Neural progenitor cell (in vitro differentiated cells): ENCODE results near the gene H1-8. TPM values are rescaled to one million over a fixed set of nuclear protein-coding genes. Genes with fewer than 3 reads are reported as not detected.
"Not testable (repeated sequence)": the region's sequence is repeated elsewhere in the genome, so short reads cannot be mapped to it uniquely, and the experiment has no call there.

Experiments
- DNase-seq: peaks from one replicate; pipeline ENCODE4 v3.0.0-alpha.2; 2016; ENCODE audit warnings: low spot score
- H2AFZ ChIP-seq: fragments of 200-600 bp; sonication (generic); replicated peaks from 2 replicates; pipeline ENCODE4 v1.6.1; 2016; ENCODE audit warnings: antibody characterized with exemption
- H3F3A ChIP-seq: fragments of 200-600 bp; sonication (generic); 2 replicates; pipeline ENCODE4 v1.6.1; 2016; ENCODE audit warnings: antibody characterized with exemption, low read depth
- H3K27ac ChIP-seq: fragments of 200-600 bp; sonication (generic); 2 replicates; pipeline ENCODE4 v1.5.1; 2016; ENCODE audit warnings: mild to moderate bottlenecking
- H3K27me3 ChIP-seq: fragments of 200-600 bp; sonication (generic); 2 replicates; pipeline ENCODE4 v1.6.1; 2016; ENCODE audit warnings: mild to moderate bottlenecking, moderate library complexity
- H3K36me3 ChIP-seq: fragments of 200-600 bp; sonication (generic); 2 replicates; pipeline ENCODE4 v1.5.1; 2016
- H3K4me1 ChIP-seq: fragments of 200-600 bp; sonication (generic); 2 replicates; pipeline ENCODE4 v1.6.1; 2016; ENCODE audit warnings: mixed run types
- H3K4me2 ChIP-seq: fragments of 200-600 bp; sonication (generic); 2 replicates; pipeline ENCODE4 v1.6.1; 2016
- H3K4me3 ChIP-seq: fragments of 200-600 bp; sonication (generic); 2 replicates; pipeline ENCODE4 v1.5.1; 2016
- H3K79me2 ChIP-seq: fragments of 200-600 bp; sonication (generic); 2 replicates; pipeline ENCODE4 v1.6.1; 2016; ENCODE audit warnings: low read depth
- H3K9ac ChIP-seq: fragments of 200-600 bp; sonication (generic); 2 replicates; pipeline ENCODE4 v1.6.1; 2016
- H3K9me3 ChIP-seq: fragments of 200-600 bp; sonication (generic); 2 replicates; pipeline ENCODE4 v1.5.1; 2016; ENCODE audit warnings: low read depth
- H4K20me1 ChIP-seq: fragments of 200-600 bp; sonication (generic); 2 replicates; pipeline ENCODE4 v1.6.1; 2016; ENCODE audit warnings: low read depth
- H3K27ac Mint-ChIP-seq: 3 replicates; pipeline ENCODE4 v1.8.0; 2021; ENCODE audit warnings: mixed read lengths
- H3K27me3 Mint-ChIP-seq: 2 replicates; pipeline ENCODE4 v1.8.0; 2022; ENCODE audit warnings: low read depth, mild to moderate bottlenecking, inconsistent platforms, moderate library complexity, mixed read lengths; ENCODE audit not compliant: insufficient read depth
- H3K36me3 Mint-ChIP-seq: 3 replicates; pipeline ENCODE4 v1.8.0; 2021; ENCODE audit warnings: mixed read lengths
- H3K4me1 Mint-ChIP-seq: 3 replicates; pipeline ENCODE4 v1.8.0; 2021; ENCODE audit warnings: mixed read lengths
- H3K4me3 Mint-ChIP-seq: 3 replicates; pipeline ENCODE4 v1.8.0; 2021; ENCODE audit warnings: mild to moderate bottlenecking, moderate library complexity, mixed read lengths
- H3K9me3 Mint-ChIP-seq: 3 replicates; pipeline ENCODE4 v1.8.0; 2020; ENCODE audit warnings: mixed read lengths
- CTCF ChIP-seq: fragments of 200-600 bp; sonication (generic); IDR thresholded peaks from 2 replicates; pipeline ENCODE4 v1.5.1; 2017; ENCODE audit warnings: antibody characterized with exemption, mild to moderate bottlenecking
- EZH2 ChIP-seq: fragments of 200-600 bp; sonication (generic); IDR thresholded peaks from 2 replicates; pipeline ENCODE4 v1.6.1; 2017; ENCODE audit warnings: antibody characterized with exemption, mild to moderate bottlenecking, moderate library complexity
- EZH2phosphoT487 ChIP-seq: fragments of 200-600 bp; sonication (generic); IDR thresholded peaks from 2 replicates; pipeline ENCODE4 v1.6.1; 2017; ENCODE audit warnings: antibody characterized with exemption
- total RNA-seq: library from RNA; depleted of rRNA; stranded (reverse); fragments of >200 nt; gene quantifications from 2 replicates; pipeline ENCODE4 v1.2.3, GENCODE V29; 2015; ENCODE audit warnings: low replicate concordance

H1-8 gene
- total RNA-seq, result not detected in 2 replicates

GRCh38 chr3:129543156-129543790, at the start of gene H1-8:
TSS of gene H1-8 (plus strand) at chr3:129543175. CDS start at chr3:129543219, 44 bp downstream.
- no peak for TF ChIP-seq EZH2
- TF ChIP-seq CTCF, result no peak
- TF ChIP-seq EZH2phosphoT487, result no peak
- H4K20me1 ChIP-seq, result no peaks in the 10 kb centered on the region
- DNase-seq, result no peak
- Mint-ChIP-seq H3K9me3 (no peaks in the 10 kb centered on the region), H3K36me3 (no peaks in the 10 kb centered on the region), H3K4me3 (no peak within 1 kb of the TSS), H3K4me1 (peaks cover 19% of the 10 kb centered on the region), H3K27ac (peak within 1 kb of the TSS; percentile 23), H3K27me3 (peaks cover 5% of the 10 kb centered on the region)
- no peaks in the 10 kb centered on the region for H3K27me3 ChIP-seq
- peaks cover 5% of the 10 kb centered on the region for H3F3A ChIP-seq
- H3K27ac ChIP-seq, result no peak within 1 kb of the TSS
- H3K4me1 ChIP-seq, result no peaks in the 10 kb centered on the region
- H3K79me2 ChIP-seq, result no peaks in the 10 kb centered on the region
- H2AFZ ChIP-seq, result no peak within 1 kb of the TSS
- H3K4me3 ChIP-seq, result no peak within 1 kb of the TSS
- no peaks in the 10 kb centered on the region for H3K9me3 ChIP-seq
- no peaks in the 10 kb centered on the region for H3K36me3 ChIP-seq
- H3K9ac ChIP-seq, result no peak within 1 kb of the TSS
- no peak within 1 kb of the TSS for H3K4me2 ChIP-seq

GRCh38 chr3:129493206-129493605, 49.8 kb upstream of the H1-8 start:
- TF ChIP-seq CTCF (no peak), EZH2phosphoT487 (no peak), EZH2 (no peak)
- Mint-ChIP-seq H3K4me3 (no peak overlapping the region), H3K27me3 (no peaks in the 10 kb centered on the region), H3K27ac (no peak overlapping the region), H3K9me3 (no peaks in the 10 kb centered on the region), H3K36me3 (peaks cover 11% of the 10 kb centered on the region), H3K4me1 (peaks cover 14% of the 10 kb centered on the region)
- Histone ChIP-seq H4K20me1 (no peaks in the 10 kb centered on the region), H3K27ac (no peak overlapping the region), H3K27me3 (no peaks in the 10 kb centered on the region), H3K4me1 (peaks cover 4% of the 10 kb centered on the region), H3K9me3 (no peaks in the 10 kb centered on the region), H2AFZ (no peak overlapping the region), H3K4me3 (no peak overlapping the region), H3K36me3 (no peaks in the 10 kb centered on the region), H3K4me2 (no peak overlapping the region), H3K79me2 (no peaks in the 10 kb centered on the region), H3K9ac (no peak overlapping the region), H3F3A (no peaks in the 10 kb centered on the region)
- DNase-seq, result no peak

GRCh38 chr3:129494499-129494898, 48.5 kb upstream of the H1-8 start:
- H3K27me3 ChIP-seq, H3K9me3 ChIP-seq, H3F3A ChIP-seq, H3K9ac ChIP-seq, H3K4me3 Mint-ChIP-seq, H3K9me3 Mint-ChIP-seq, H3K79me2 ChIP-seq, DNase-seq, H3K36me3 ChIP-seq, H3K4me2 ChIP-seq, H4K20me1 ChIP-seq, H3K27ac Mint-ChIP-seq, H3K4me3 ChIP-seq, H3K27ac ChIP-seq, H3K27me3 Mint-ChIP-seq, H2AFZ ChIP-seq, H3K4me1 ChIP-seq: not testable (repeated sequence)
- Mint-ChIP-seq H3K36me3 (peaks cover 11% of the 10 kb centered on the region), H3K4me1 (peaks cover 14% of the 10 kb centered on the region)

GRCh38 chr3:129495006-129495639, 47.9 kb upstream of the H1-8 start:
- Mint-ChIP-seq H3K4me1 (peaks cover 14% of the 10 kb centered on the region), H3K36me3 (peaks cover 15% of the 10 kb centered on the region)
- not testable (repeated sequence) for H2AFZ ChIP-seq, H3K4me3 ChIP-seq, H3K79me2 ChIP-seq, H3K9me3 ChIP-seq, H4K20me1 ChIP-seq, H3K27ac Mint-ChIP-seq, H3F3A ChIP-seq, H3K4me3 Mint-ChIP-seq, H3K4me1 ChIP-seq, H3K9ac ChIP-seq, H3K36me3 ChIP-seq, H3K27ac ChIP-seq, H3K27me3 ChIP-seq, H3K27me3 Mint-ChIP-seq, H3K4me2 ChIP-seq, H3K9me3 Mint-ChIP-seq
- peak; percentile 48 for DNase-seq

- H3K27me3 Mint-ChIP-seq, H3K36me3 ChIP-seq, H3K9me3 ChIP-seq, H3K79me2 ChIP-seq, H4K20me1 ChIP-seq, H3K27me3 ChIP-seq, H3K27ac ChIP-seq, H2AFZ ChIP-seq, H3K4me3 ChIP-seq, H3K9ac ChIP-seq, H3K27ac Mint-ChIP-seq, H3K4me3 Mint-ChIP-seq, H3K4me1 ChIP-seq, H3F3A ChIP-seq, H3K4me2 ChIP-seq, DNase-seq, H3K9me3 Mint-ChIP-seq: not testable (repeated sequence)
- peaks cover 10% of the 10 kb centered on the region for H3K4me1 Mint-ChIP-seq
- peaks cover 15% of the 10 kb centered on the region for H3K36me3 Mint-ChIP-seq
Observed at GRCh38 chr3:129497876-129498275, 45.1 kb upstream of the H1-8 start.

- H3K9me3 Mint-ChIP-seq, H3K36me3 ChIP-seq, H3K9ac ChIP-seq, H3K4me2 ChIP-seq, H4K20me1 ChIP-seq, H3F3A ChIP-seq, H3K27ac ChIP-seq, H3K27ac Mint-ChIP-seq, H3K27me3 Mint-ChIP-seq, H3K4me1 ChIP-seq, H3K79me2 ChIP-seq, H3K27me3 ChIP-seq, H2AFZ ChIP-seq, H3K9me3 ChIP-seq, H3K4me3 Mint-ChIP-seq, DNase-seq, H3K4me3 ChIP-seq: not testable (repeated sequence)
- H3K4me1 Mint-ChIP-seq, result peaks cover 10% of the 10 kb centered on the region
- H3K36me3 Mint-ChIP-seq, result peaks cover 19% of the 10 kb centered on the region
Observed at GRCh38 chr3:129498603-129499488, 44.1 kb upstream of the H1-8 start.
